ENCODE results near the gene TNFAIP2.

Gene TNFAIP2

GRCh38 chr14:103123634-103124500 is 606 bp downstream of the TNFAIP2 start:
- no peak for DNase-seq

GRCh38 chr14:103124501-103125001 is 1.3 kb downstream of the TNFAIP2 start:
- DNase-seq = no peak

GRCh38 chr14:103125098-103126070 is 2.1 kb downstream of the TNFAIP2 start:
- no peak for DNase-seq

GRCh38 chr14:103126088-103126872 is 3.0 kb downstream of the TNFAIP2 start:
- no peak for DNase-seq

GRCh38 chr14:103126873-103127304 is 3.6 kb downstream of the TNFAIP2 start:
- peak; percentile 70 for DNase-seq

- no peak for DNase-seq
Measured at GRCh38 chr14:103127356-103127755, 4.1 kb downstream of the TNFAIP2 start.

GRCh38 chr14:103127861-103128598 is 4.8 kb downstream of the TNFAIP2 start:
- no peak for DNase-seq

- no peak for DNase-seq
Measured at GRCh38 chr14:103128631-103129300, 5.5 kb downstream of the TNFAIP2 start.

- DNase-seq = no peak
Measured at GRCh38 chr14:103129301-103130016, 6.2 kb downstream of the TNFAIP2 start.

GRCh38 chr14:103130017-103130764 is 6.9 kb downstream of the TNFAIP2 start:
- no peak for DNase-seq

- DNase-seq = no peak
Measured at GRCh38 chr14:103130965-103131364, 7.7 kb downstream of the TNFAIP2 start.

- DNase-seq = no peak
Measured at GRCh38 chr14:103131580-103131979, 8.3 kb downstream of the TNFAIP2 start.

GRCh38 chr14:103132381-103133209 is 9.3 kb downstream of the TNFAIP2 start:
- DNase-seq = no peak

GRCh38 chr14:103133210-103134140 is 10.2 kb downstream of the TNFAIP2 start:
- DNase-seq = no peak

- DNase-seq = no peak
Measured at GRCh38 chr14:103134405-103134804, 11.1 kb downstream of the TNFAIP2 start.

GRCh38 chr14:103134919-103135318 is 11.7 kb downstream of the TNFAIP2 start:
- no peak for DNase-seq
